Measurements from ENCODE around the gene IMMP2L.

IMMP2L gene

DNA sequence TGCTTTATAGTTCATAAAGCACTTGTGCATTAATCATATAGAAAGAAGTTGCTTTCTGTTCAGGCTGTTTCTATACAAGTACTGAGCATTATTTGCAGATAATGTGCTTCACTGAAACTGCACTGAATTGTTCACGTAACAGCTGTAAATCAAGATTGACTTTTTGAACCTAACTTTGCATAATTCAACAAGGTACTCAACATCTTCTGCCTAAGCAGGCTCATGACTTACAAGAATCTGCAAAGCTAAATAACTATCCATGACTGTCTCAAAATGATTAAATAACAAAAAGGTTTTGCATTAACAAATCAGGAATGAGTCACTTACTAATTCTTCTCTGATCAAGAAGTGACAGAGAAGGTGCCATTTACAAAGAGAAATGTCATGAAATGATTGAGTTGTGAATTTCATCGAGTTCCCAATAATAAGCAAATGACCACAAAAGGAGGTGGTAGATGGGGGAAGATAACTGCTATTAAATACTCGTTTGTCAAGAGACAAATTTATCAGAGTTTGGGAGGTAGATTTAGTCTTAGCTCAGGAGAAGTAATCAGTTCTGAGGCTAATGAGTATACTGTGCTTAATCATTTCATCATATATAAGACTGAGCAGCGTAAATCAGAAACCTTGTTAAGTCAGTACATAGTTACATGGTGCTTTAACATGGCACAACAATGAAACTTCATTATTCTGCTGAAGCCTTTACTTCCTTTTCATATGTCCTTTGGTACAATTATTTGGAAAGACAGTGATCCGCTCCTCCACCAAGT lies 632.6 kb downstream of the IMMP2L start:
- DNase-seq (ENCODE audit: low spot score): peak; percentile 35

DNA sequence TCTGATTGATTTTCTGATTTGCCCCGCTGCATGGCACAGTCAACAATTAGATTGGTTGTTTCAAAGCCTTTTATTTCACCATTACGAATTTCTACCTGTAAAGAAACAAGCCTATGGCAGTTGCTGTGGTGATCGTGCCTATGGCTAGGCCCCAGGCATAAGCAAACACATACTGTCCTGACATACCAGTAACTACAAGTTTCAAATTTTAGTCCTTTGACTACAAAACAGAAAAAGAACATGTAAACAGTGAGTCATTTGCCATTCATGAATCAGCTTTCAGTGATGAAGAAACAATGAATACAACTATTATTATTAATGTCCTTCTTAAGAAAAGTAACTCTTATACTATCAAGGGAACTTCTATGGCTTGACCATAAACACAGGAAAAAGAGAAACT lies 639.4 kb downstream of the IMMP2L start:
- DNase-seq (ENCODE audit: low spot score): no peak

DNA sequence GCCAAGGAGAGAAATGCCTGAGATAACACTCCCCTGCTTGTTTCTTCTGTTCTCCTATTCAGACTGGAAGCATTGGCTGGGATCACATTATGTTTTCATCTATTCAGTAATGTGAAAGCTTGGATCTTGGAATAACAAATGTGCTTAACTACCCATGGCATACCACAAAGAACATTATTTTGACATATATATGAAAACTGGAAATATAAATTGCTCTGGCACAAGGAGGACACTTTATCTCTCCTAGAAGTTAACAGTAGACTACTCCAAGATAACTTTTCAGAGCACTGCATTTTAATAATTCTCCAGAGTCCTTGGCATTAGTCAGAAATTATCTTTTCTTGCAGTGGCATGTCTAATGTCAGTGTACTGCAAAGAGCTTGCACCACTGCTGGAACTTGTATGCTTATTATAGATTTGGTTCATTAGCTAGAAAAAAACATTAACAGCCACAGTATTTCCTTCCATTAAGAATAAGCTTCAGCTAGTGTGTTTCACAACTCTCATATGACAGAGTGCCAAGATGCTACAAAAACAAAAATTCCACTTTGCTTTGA lies 640.6 kb downstream of the IMMP2L start:
- DNase-seq (ENCODE audit: low spot score): no peak

DNA sequence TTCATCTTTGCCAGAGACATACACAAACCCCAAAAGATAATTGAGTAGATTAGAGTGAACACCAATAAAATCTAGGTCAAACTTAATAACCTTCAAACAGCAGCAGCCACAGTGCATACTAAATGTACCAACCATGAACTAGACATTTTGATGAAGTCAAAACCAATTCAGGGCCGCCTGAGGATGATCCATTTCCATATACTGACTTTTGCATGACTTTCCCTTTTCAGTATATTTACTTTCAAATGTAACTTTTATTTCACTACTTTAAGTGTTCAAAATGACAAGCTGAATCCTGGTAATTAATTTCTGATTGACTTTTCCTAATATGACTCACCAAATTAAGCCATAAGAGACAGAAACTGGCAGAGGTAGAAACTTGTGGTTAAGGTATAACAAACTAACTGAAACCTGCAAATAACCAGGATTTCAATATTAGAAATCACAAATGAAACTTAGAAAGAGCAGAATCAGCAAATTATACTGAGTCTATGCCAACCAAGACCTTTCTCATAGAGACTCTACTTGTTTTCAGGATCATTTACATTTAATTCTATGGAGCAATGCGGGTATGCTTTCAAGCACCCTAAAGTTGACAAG lies 643.2 kb downstream of the IMMP2L start:
- no peak for DNase-seq (ENCODE audit: low spot score)

DNA sequence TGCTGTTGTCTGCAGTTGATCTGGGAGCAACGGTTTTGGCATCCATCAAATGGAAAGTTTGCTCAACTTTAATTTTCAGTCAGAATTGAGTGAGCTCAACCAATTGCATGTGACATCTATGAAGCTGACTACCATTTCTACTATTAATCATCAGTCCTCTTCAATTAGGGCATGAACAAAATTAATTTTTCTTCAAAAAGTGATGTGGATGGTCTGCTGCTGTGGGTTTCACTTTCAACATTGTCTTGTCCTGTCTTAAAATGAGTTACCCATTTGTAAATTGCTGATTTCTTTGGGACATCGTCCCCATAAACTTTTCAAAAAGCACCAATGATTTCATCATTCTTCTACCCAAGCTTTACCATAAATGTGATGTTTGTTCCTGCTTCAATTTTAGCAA lies 648.0 kb downstream of the IMMP2L start:
- no peak for DNase-seq (ENCODE audit: low spot score)

DNA sequence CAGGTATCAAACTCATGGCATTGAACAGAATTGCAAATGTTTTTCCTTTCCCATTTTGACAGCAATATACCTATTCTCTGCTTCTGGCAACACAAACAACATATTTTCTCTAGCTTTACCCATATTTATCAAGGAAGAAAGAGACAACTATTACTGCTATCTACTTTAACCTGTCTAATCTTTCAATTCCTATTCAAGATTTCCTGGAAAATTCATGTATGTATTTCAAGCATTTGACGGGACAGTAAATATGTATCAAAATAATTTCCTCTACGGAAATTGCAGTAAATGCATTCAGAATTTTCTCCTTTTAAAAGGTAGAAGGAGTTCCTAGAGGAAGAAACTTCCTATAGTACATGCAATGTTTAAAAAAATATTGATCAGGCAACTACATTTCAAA lies 650.7 kb downstream of the IMMP2L start:
- no peak for DNase-seq (ENCODE audit: low spot score)

DNA sequence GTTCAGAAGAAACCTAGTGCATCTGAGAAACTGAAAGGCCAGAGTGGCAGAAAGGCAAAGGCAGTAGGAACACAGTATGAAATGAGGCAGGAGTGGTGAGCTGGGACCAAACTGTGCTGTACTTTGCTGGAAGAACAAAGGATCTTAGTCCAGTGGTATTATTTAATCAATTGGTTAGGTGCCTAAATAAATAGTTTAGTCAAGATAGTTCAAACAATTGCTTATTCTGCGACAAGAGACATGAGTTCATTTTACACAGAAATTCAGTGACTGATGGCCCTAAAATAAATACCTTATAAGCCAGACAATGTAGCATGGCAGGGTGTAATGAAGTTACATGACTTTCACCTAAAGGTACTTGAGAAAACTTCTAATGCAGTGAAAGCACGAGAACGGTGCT lies 653.2 kb downstream of the IMMP2L start:
- no peak for DNase-seq (ENCODE audit: low spot score)

DNA sequence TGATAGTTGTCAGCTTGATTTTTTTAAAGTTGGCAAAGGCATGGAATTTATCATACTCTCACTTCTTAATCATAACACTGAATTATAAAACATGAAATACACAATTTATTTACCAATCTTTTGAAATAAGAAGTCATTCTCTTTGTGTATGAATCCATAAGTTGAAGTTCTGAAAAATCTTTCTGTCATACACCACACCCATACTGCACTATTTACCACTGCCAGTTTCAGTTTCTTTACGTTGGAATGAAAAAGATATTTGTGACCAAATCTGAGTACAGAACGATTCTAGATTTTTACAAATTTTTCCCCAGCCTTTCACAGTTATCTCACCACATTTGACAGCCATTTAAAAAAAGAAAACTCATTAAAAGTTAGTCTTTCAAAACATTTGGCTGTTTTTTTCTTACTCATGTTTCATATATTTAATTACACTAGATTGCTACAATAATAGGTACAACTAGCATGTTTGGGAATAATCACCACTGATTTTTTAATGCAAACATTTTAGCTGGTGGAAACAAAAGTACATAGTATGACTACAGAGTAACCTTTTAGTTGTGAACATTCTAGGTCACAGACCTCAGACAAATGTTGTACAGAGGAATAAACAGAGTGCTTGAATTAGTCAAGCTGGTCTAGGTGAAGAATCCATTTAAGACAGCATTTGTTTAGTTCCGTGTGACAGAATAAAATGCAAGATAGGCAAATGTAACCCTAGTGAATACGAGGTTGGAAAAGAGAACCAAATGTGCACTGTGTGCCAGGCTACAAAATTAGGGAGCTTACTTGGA lies 656.3 kb downstream of the IMMP2L start:
- no peak for DNase-seq (ENCODE audit: low spot score)

DNA sequence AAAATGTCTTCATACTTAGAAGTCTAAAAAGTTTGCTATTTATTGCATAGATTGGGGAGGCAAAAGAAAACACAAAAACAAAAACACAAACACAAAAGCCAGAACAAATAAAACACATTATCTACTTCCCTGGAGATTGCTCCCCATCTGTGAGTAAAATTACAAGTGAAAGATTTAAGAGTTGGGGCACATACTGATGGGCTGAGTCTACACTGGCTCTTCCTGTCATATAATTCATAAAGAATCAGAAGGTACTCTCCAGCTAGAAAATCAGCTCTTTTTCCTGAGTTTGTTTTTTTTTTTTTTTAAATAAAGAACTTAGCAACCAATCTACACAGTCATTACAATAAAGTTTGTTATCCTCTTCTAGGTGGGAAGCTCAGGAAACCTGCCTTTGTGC lies 663.8 kb downstream of the IMMP2L start:
- no peak for DNase-seq (ENCODE audit: low spot score)

DNA sequence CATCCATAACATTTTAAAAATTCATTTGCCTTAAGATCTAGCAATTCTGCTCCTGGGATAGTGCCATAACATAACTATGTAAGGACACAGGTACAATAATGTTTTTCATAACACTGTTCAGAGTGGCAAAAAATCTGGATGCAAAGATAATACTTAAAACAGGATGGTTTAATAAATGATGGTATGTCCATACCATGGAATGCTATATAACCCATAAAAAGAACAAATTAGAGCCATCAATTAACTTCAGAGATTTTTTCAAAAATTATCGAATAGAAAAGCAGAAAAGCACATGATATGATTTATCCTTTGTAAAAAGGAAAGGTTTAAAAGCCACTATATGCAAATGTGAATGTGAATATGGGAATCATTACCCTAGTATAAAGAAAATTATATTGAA lies 664.8 kb downstream of the IMMP2L start:
- DNase-seq (ENCODE audit: low spot score): no peak

DNA sequence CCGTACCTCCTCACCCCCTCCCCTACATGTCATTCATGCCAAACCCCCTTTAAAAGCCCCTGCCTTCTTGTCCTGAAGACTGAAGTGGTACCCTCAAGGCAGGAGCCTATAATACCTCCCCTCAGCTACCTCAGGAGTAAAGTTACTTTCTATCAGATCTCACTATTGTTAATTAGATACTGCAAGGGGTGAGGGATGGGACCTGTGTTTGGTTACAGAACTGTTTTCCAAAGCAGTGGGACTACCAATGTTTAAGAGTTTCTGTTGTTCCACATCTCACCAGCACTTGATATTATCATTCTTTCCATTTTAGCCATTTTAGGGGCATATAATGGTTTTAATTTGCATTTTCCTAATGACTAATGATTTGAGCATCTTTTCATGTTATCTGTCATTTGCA lies 668.2 kb downstream of the IMMP2L start:
- no peak for DNase-seq (ENCODE audit: low spot score)

DNA sequence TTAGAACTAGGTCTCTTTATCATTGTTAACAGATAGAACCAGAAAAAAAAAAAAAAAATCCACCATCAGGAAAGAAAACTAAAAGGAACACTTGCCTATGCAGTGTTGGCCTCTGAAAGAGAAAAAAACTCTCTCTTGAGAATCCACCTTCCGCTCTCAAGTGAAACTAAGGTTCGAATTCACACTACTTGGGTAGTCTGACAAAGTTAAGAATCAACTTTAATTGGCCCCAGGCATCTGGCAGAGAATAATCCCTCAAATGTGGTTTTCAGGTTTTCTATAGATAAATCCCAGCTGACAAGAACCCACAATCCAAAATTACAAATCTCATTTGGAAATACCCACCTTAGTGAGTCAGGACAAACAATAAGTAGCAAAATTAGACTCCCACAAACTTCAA lies 671.1 kb downstream of the IMMP2L start:
- DNase-seq (ENCODE audit: low spot score): no peak

DNA sequence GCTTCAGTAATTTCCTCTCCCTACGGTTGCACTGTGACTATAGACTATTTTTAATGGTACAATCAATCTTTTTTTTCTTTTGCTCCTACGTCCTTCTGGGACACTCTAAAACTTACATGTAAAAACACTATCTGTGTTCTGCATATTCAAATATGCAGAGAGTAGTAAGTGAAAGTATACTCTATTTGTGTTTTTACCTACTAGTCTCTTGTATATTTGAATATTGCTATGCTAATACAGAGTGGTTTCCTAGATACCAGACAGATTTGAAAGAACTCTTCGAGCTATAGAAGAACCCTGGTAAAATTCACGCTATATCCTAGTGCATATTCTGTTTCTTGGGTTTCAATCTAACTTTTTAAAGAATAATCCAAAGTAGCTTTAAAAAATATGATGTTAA lies 672.2 kb downstream of the IMMP2L start:
- DNase-seq (ENCODE audit: low spot score): no peak

DNA sequence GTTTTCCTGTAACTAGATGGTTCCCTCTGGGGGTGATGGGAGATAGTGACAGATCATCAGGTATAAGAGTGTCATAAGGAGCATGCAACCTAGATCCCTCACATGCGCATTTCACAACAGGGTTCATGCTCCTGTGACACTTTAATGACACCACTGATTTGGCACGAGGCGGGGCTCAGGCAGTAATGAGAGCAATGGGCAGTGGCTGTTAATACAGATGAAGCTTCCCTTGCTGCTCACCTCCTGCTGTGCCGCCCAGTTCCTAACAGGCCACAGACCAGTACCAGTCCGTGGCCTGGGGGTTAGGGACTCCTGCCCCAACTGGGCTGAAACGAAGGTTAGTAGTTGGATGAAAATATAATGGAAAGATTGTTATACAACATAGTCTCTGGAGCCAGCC lies 673.0 kb downstream of the IMMP2L start:
- DNase-seq (ENCODE audit: low spot score): no peak

DNA sequence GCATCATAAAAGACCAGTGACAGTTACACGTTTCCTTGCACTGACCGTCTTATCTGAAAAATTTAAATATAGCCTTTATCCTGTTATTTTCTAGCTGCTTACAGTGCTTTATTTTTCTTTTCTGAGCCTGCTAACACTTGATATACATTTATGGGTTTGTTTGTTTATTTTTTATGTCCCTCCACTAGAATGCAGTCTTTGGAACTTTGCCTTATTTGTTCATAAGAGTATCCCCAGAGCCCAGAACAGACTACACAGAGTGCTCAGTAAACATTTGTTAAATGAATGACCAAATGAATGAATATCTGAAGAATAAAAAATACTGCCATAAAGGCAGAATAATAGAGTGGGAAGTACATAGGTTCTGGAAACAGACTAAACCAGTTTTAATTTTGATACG lies 673.7 kb downstream of the IMMP2L start:
- no peak for DNase-seq (ENCODE audit: low spot score)

DNA sequence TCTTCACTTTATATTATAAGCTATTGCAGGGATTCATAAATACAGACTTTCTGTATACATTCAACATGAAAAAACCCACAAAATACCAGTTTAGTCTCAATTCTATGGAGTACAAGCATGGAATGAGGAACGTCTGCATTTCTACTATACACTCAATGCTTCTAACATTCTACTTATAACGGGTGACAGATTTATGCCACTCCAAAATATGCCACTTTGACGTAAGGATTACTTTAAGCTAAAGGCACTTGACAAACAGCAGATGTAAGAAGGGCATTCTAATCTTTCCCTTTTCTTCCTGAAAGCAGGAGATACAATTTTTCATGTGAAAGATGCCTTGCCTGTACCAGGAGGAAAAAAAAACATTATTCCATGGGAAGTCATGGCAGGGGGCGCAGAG lies 676.8 kb downstream of the IMMP2L start:
- DNase-seq (ENCODE audit: low spot score): no peak

DNA sequence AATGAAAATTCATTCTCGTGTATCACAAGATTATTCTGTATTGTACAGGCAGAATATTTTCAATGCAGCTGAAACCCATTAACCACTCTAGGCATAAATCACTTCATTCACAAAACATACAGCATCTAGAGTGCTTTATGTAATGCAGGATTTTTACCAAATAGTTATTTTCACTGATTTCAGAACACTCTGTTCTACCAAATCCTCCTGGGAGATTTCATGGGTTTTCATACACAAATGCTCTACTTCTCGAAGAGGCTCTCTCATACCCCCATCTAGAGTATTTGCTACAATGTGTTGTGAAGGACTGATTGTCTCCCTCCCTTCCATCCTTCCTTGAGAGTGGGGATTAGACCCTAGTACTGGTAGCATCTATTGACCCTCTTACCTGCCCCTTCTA lies 680.6 kb downstream of the IMMP2L start:
- no peak for DNase-seq (ENCODE audit: low spot score)

DNA sequence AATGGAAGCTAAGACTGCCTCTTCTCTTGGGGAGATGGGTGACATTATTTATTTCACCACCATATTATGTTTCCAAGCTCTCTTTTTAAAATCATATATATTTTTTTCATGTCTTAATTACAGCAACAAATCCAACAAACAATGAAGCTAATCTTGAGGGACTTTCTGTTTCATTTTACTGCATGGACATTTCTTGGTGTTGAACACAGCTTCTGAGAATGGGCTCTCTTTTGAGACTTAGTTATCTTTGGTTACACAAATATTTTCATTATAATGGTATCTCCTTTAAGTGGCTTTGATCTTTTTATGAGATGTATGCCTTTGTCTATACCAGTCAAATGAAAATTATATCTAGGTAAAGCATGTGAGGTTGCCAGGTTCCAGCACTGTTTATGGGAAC lies 681.3 kb downstream of the IMMP2L start:
- DNase-seq (ENCODE audit: low spot score): no peak

DNA sequence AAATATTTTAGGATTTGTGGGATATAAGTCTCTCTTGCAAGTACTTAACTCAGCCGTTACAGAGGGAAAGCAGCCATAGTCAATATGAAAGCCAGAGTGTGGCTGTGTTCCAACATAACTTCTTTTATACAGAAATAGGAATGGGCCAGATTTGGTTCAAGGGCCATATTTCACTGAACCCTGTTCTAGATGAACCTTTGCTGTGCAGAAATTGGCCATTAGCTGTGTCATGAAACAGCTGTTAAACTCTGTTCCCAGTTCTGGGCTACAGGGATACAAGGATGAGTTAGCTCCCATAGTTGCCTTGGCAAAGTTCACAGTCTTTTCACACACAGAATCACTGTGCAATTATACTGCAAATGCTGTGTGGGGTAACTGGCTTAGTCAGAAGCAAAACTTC lies 685.3 kb downstream of the IMMP2L start:
- DNase-seq (ENCODE audit: low spot score): no peak

DNA sequence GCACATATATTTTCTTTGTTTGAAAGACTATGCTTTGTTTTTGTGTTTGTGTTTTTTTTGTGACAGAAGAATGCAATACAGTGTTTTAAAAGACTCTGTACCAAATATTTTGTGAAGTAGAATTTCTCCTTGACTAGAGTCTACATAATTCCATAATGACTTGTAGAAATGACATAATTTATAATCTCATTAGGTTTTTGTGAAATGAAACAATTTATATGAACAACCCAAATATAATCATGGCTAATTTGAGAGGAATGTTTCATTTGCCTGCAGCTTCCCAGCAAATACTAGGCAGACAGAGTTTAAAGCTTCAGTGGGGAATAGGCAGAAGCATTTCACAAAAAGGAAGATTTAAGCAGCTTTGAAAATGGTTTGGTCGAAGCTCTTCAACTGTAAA lies 686.9 kb downstream of the IMMP2L start:
- DNase-seq (ENCODE audit: low spot score): no peak

DNA sequence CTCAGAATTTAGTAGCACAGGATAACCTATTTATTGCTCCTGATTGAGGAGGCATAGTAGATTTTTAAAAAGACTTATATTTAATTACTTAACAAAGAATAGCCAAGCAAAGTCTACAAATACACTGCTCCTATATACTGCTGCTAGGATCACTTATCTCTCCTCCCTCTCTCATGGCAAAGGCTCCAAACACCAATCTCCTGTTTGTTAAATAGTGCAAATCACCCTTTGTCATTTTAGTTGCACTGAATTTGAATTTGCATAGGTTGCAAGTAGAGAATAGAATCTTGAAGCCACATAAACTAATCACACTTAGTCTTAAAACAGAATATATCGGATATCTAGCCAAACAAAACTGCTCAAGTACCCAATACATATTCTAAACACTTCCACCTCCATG lies 690.4 kb downstream of the IMMP2L start:
- no peak for DNase-seq (ENCODE audit: low spot score)

DNA sequence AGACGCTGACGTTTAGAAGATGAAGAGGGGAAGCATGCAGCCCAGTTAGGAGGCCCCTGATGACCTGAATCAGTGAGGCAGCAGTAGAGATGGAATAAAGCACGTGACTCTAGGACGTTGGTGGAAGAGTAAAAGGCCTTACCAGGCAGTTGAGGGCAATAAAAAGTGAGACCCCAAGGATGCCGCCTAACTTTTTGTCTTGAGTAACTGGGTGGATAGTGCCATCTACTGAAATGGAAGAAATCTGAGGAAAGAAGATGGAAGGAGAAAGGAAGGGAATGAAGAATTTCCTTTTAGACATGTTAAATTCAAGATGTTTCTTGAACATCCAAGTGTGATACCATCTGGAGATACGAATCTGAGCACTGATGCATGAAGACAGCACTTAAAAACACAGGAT lies 691.4 kb downstream of the IMMP2L start:
- no peak for DNase-seq (ENCODE audit: low spot score)

DNA sequence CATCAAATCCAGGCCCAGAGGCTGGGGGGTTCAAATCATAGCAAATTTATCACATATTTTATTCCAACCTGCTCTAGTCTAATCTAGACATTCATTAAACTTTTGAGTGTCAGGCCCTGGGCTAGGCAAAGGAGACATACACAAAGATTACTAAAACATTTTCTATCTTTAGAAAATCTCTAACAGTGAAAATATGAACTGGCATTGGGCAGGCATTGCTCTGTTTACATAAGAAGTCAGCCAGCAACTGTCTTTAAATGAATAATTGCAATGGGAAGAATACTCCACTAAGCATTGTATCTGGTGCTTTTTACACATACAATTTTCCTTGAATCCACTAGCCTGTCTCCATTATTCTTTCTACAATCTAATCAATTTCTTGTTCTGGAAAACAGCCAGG lies 693.8 kb downstream of the IMMP2L start:
- no peak for DNase-seq (ENCODE audit: low spot score)
